Erythroblast (primary cell): ENCODE measurements around the gene OR8D1.

Experiments
- GATA1 ChIP-seq: IDR thresholded peaks from 2 replicates; pipeline ENCODE4 v1.6.1; 2011; ENCODE audit warnings: low read depth, mild to moderate bottlenecking, control low read depth, low read length, moderate library complexity
- POLR2A ChIP-seq: IDR thresholded peaks from 2 replicates; pipeline ENCODE4 v1.6.1; 2011; ENCODE audit warnings: mild to moderate bottlenecking, low read length

- TF ChIP-seq POLR2A: no peak
- no peak for TF ChIP-seq GATA1
Measured at GRCh38 chr11:124285610-124286344, 28.0 kb downstream of the OR8D1 start.
